Ectodermal cell (in vitro differentiated cells): ENCODE measurements around the gene VSIR.

Experiments used
- H3K27ac ChIP-seq: 2 replicates; pipeline ENCODE4 v1.7.0; 2013; ENCODE audit warnings: mild to moderate bottlenecking, low read depth, low read length; ENCODE audit not compliant: insufficient read depth, poor library complexity, severe bottlenecking
- H3K27me3 ChIP-seq: 2 replicates; pipeline ENCODE4 v1.7.0; 2013; ENCODE audit warnings: mild to moderate bottlenecking, low read length; ENCODE audit not compliant: insufficient read depth, control insufficient read depth, poor library complexity, severe bottlenecking
- H3K36me3 ChIP-seq: one replicate; pipeline ENCODE4 v1.7.0; 2013; ENCODE audit warnings: low read length; ENCODE audit not compliant: control insufficient read depth, insufficient read depth
- H3K4me1 ChIP-seq: one replicate; pipeline ENCODE4 v1.7.0; 2013; ENCODE audit warnings: low read length; ENCODE audit not compliant: control insufficient read depth, insufficient read depth
- H3K4me3 ChIP-seq: 2 replicates; pipeline ENCODE4 v1.7.0; 2013; ENCODE audit warnings: low read depth, low read length, control low read depth; ENCODE audit not compliant: insufficient read depth
- H3K9me3 ChIP-seq: 2 replicates; pipeline ENCODE4 v1.7.0; 2013; ENCODE audit warnings: mild to moderate bottlenecking, low read length, moderate library complexity; ENCODE audit not compliant: control insufficient read depth
- WGBS, 2 experiments: methylation state at CpG; one replicate each; pipeline ENCODE4 v1.1.7; 2013; ENCODE audit warnings: missing lambda C conversion rate in 2 of 2; 5-methylcytosine and 5-hydroxymethylcytosine counted together

Gene VSIR

GRCh38 chr10:71746344-71747037, 26.8 kb downstream of the VSIR start:
- H3K36me3 ChIP-seq = no peaks in the 10 kb centered on the region
- H3K27me3 ChIP-seq = no peaks in the 10 kb centered on the region
- H3K4me3 ChIP-seq = no peak overlapping the region
- H3K4me1 ChIP-seq = peaks cover 3% of the 10 kb centered on the region
- WGBS, 2 experiments = 73 to 75% methylated on average over 13 of the region's 13 CpGs
- no peaks in the 10 kb centered on the region for H3K9me3 ChIP-seq
- H3K27ac ChIP-seq = no peak overlapping the region

- no peaks in the 10 kb centered on the region for H3K27me3 ChIP-seq
- no peaks in the 10 kb centered on the region for H3K9me3 ChIP-seq
- H3K4me1 ChIP-seq = peaks cover 3% of the 10 kb centered on the region
- WGBS, 2 experiments = 92 to 96% methylated on average over 2 of the region's 2 CpGs
- no peak overlapping the region for H3K4me3 ChIP-seq
- no peak overlapping the region for H3K27ac ChIP-seq
- no peaks in the 10 kb centered on the region for H3K36me3 ChIP-seq
Measured at GRCh38 chr10:71745664-71746250, 27.6 kb downstream of the VSIR start.

- Histone ChIP-seq H3K4me3 (no peak overlapping the region), H3K27ac (no peak overlapping the region), H3K36me3 (no peaks in the 10 kb centered on the region), H3K4me1 (peaks cover 3% of the 10 kb centered on the region), H3K27me3 (no peaks in the 10 kb centered on the region), H3K9me3 (no peaks in the 10 kb centered on the region)
- 95 to 98% methylated on average over 7 of the region's 8 CpGs for WGBS, 2 experiments
Measured at GRCh38 chr10:71744897-71745663, 28.2 kb downstream of the VSIR start.

- peaks cover 3% of the 10 kb centered on the region for H3K4me1 ChIP-seq
- no peaks in the 10 kb centered on the region for H3K27me3 ChIP-seq
- H3K27ac ChIP-seq = no peak overlapping the region
- H3K4me3 ChIP-seq = no peak overlapping the region
- 82 to 100% methylated on average over 1 of the region's 1 CpG for WGBS, 2 experiments
- no peaks in the 10 kb centered on the region for H3K9me3 ChIP-seq
- no peaks in the 10 kb centered on the region for H3K36me3 ChIP-seq
Measured at GRCh38 chr10:71743866-71744265, 29.5 kb downstream of the VSIR start.

- H3K27ac ChIP-seq = no peak overlapping the region
- no peaks in the 10 kb centered on the region for H3K36me3 ChIP-seq
- H3K4me3 ChIP-seq = no peak overlapping the region
- H3K9me3 ChIP-seq = no peaks in the 10 kb centered on the region
- 90 to 91% methylated on average over 4 of the region's 4 CpGs for WGBS, 2 experiments
- no peaks in the 10 kb centered on the region for H3K27me3 ChIP-seq
- H3K4me1 ChIP-seq = peaks cover 3% of the 10 kb centered on the region
Measured at GRCh38 chr10:71743089-71743838, 30.1 kb downstream of the VSIR start.

- WGBS, 2 experiments = 93% methylated on average over 10 of the region's 10 CpGs
- H3K36me3 ChIP-seq = no peaks in the 10 kb centered on the region
- no peaks in the 10 kb centered on the region for H3K9me3 ChIP-seq
- no peak overlapping the region for H3K27ac ChIP-seq
- H3K27me3 ChIP-seq = no peaks in the 10 kb centered on the region
- no peak overlapping the region for H3K4me3 ChIP-seq
- peaks cover 3% of the 10 kb centered on the region for H3K4me1 ChIP-seq
Measured at GRCh38 chr10:71742301-71743088, 30.8 kb downstream of the VSIR start.

- Histone ChIP-seq H3K27me3 (no peaks in the 10 kb centered on the region), H3K4me1 (peaks cover 1% of the 10 kb centered on the region), H3K27ac (no peak overlapping the region), H3K4me3 (no peak overlapping the region), H3K36me3 (no peaks in the 10 kb centered on the region), H3K9me3 (no peaks in the 10 kb centered on the region)
- WGBS, 2 experiments = 95 to 96% methylated on average over 20 of the region's 20 CpGs
Measured at GRCh38 chr10:71741671-71742070, 31.6 kb downstream of the VSIR start.

GRCh38 chr10:71741029-71741428, 32.3 kb downstream of the VSIR start:
- 69% methylated on average over 4 of the region's 4 CpGs for WGBS, 2 experiments
- no peak overlapping the region for H3K27ac ChIP-seq
- H3K36me3 ChIP-seq = no peaks in the 10 kb centered on the region
- no peaks in the 10 kb centered on the region for H3K9me3 ChIP-seq
- H3K4me1 ChIP-seq = peaks cover 5% of the 10 kb centered on the region
- no peaks in the 10 kb centered on the region for H3K27me3 ChIP-seq
- H3K4me3 ChIP-seq = no peak overlapping the region

GRCh38 chr10:71740069-71740653, 33.2 kb downstream of the VSIR start:
- no peaks in the 10 kb centered on the region for H3K9me3 ChIP-seq
- H3K4me3 ChIP-seq = no peak overlapping the region
- H3K36me3 ChIP-seq = no peaks in the 10 kb centered on the region
- H3K27ac ChIP-seq = no peak overlapping the region
- H3K4me1 ChIP-seq = peaks cover 7% of the 10 kb centered on the region
- no peaks in the 10 kb centered on the region for H3K27me3 ChIP-seq
- 72% methylated on average over 9 of the region's 9 CpGs for WGBS, 2 experiments
